Heart left ventricle (tissue), 16 donors: Measurements from ENCODE around the gene SMIM8. TPM values are rescaled to one million over a fixed set of nuclear protein-coding genes. Genes with fewer than 3 reads are reported as not detected.
"Not testable (repeated sequence)": the region's sequence is repeated elsewhere in the genome, so short reads cannot be mapped to it uniquely, and the experiment has no call there.

ENCODE experiments used
- ATAC-seq, 4 donors: fragments of 200-7000 bp; cut with Tn5 transposase; one replicate each; pipeline ENCODE4 v1.9.1; 2020 to 2022; ENCODE audit warnings: moderate library complexity in 4 of 4, mild to moderate bottlenecking in 3 of 4, moderate number of reproducible peaks in 1 of 4
- DNase-seq, 5 donors: peaks; one replicate each; pipeline ENCODE4 v3.0.0-alpha.2; 2020
- H3K27ac ChIP-seq, 12 donors: fragments of 200-600 bp; sonication (generic) in 4 of 12; one replicate each; pipeline versions ENCODE4 v1.5.0 to v1.8.0; 2016 to 2022; ENCODE audit warnings: mild to moderate bottlenecking in 2 of 12
- H3K27me3 ChIP-seq, 9 donors: fragments of 200-600 bp; sonication (generic) in 2 of 9; one replicate each; pipeline versions ENCODE4 v1.5.1 to v1.8.0; 2016 to 2022; ENCODE audit warnings: mild to moderate bottlenecking in 3 of 9
- H3K36me3 ChIP-seq, 9 donors: fragments of 200-600 bp; sonication (generic) in 2 of 9; one replicate each; pipeline versions ENCODE4 v1.5.0 to v1.8.0; 2018 to 2022; ENCODE audit warnings: mild to moderate bottlenecking in 2 of 9
- H3K4me1 ChIP-seq, 12 donors: fragments of 200-600 bp; sonication (generic) in 4 of 12; one replicate each; pipeline versions ENCODE4 v1.5.0 to v1.8.0; 2016 to 2022; ENCODE audit warnings: mild to moderate bottlenecking in 3 of 12
- H3K4me3 ChIP-seq, 12 donors: fragments of 200-600 bp; sonication (generic) in 4 of 12; one replicate each; pipeline versions ENCODE4 v1.5.0 to v1.8.0; 2017 to 2022; ENCODE audit warnings: mild to moderate bottlenecking in 9 of 12, moderate library complexity in 4 of 12
- H3K9me3 ChIP-seq, 12 donors: fragments of 200-600 bp; sonication (generic) in 4 of 12; one replicate each; pipeline versions ENCODE4 v1.5.0 to v1.8.0; 2016 to 2022; ENCODE audit warnings: mild to moderate bottlenecking in 1 of 12
- CTCF ChIP-seq, 12 donors: fragments of 200-600 bp; sonication (generic) in 4 of 12; IDR thresholded peaks; one replicate each; pipeline versions ENCODE4 v1.5.0 to v1.8.0; 2018 to 2022; ENCODE audit warnings: antibody characterized with exemption in 12 of 12, mild to moderate bottlenecking in 5 of 12
- POLR2A ChIP-seq, 2 donors: fragments of 450-650 bp; IDR thresholded peaks; one replicate each; pipeline ENCODE4 v1.6.1; 2017; ENCODE audit warnings: antibody characterized with exemption in 2 of 2, mild to moderate bottlenecking in 2 of 2, moderate library complexity in 2 of 2
- WGBS, 4 donors: extraction: QIAGEN DNeasy Blood & Tissue Kit in 2 of 4; methylation state at CpG; one replicate each; pipeline versions ENCODE4 v1.1.5 to v1.1.7; 2013 to 2018; 5-methylcytosine and 5-hydroxymethylcytosine counted together
- intact Hi-C, 10 donors: fragments of 100-400 bp; cut with DNase I; formaldehyde crosslinking; loops; one replicate each; pipeline versions ENCODE4 v1.11.1 to v1.14.2; 2022
- polyA plus RNA-seq, 2 donors: library from polyadenylated mRNA; stranded (reverse); fragments of 200-250 nt; gene quantifications; one replicate each; pipeline ENCODE4 v1.2.3, GENCODE V29; 2013
- total RNA-seq, 9 donors: library from RNA; depleted of rRNA in 2 of 9; stranded (reverse); fragments of >200 nt in 2 of 9; fragmentation: NEBNext Ultra II Directional in 3 of 9; extraction: Animal tissue kit (Norgen Biotek cat#: 25700) in 3 of 9; gene quantifications; one replicate each; pipeline versions ENCODE4 v1.1.0 to v1.2.4, GENCODE V29; 2016 to 2023
- donor health status: ischemic (EF 13 %, LVEDD 7.1; RV severe dilation, severe dysfunction).
- donor health status: healthy with polysubstance abuse.
- donor health status: DM: no; HTN: yes; CAD: no.
- donor health status: DM: no; HTN: no; CAD: no.
- donor health status: ischemic (EF 25% LVEDD 6.9; RV normal size, moderate dysfunction).
- donor health status: ischemic (EF 25% LVEDD 5.7; RV mildly dilated, moderate dysfunction).
- donor health status: healthy.
- donor health status: DM: yes; HTN: yes; CAD: no.
- donor health status: ischemic (EF 35%, LVEDD 5.7; RV mildly dilated, moderate dysfunction).
- donor health status: nonischemic (EF 11% LVEDD 7.7; RV severe dilation, severe dysfunction).
- donor health status: DM: yes; HTN: yes; CAD: no.
- donor health status: PGD.
- donor health status: ischemic (EF 29% LVEDD 5.4; RV normal size, mild dysfunction).
- donor health status: nonischemic (EF 23%, LVEDD 6.1; RV moderate dilation, normal function).

The SMIM8 gene
- total and polyA plus RNA-seq, 11 donors: 5.9 to 17.5 (median 9.0) TPM

- ATAC-seq: no peak
- intact Hi-C loops: no loop called here
- Histone ChIP-seq H3K4me3 (no peak overlapping the region), H3K4me1 (no peaks in the 10 kb centered on the region), H3K9me3 (no peaks in the 10 kb centered on the region), H3K36me3 (no peaks in the 10 kb centered on the region), H3K27ac (no peak overlapping the region), H3K27me3 (peaks cover 0 to 5% (median 0%) of the 10 kb centered on the region in 9 donors)
- TF ChIP-seq POLR2A (IDR thresholded peaks at IDR 0.05) (no peak), CTCF (IDR thresholded peaks at IDR 0.05) (no peak)
- WGBS, 4 donors: 82 to 92% (median 87%) methylated on average over 4 of the region's 4 CpGs
- no peak for DNase-seq
Measured at GRCh38 chr6:87293526-87293925, 28.9 kb upstream of the SMIM8 start.

GRCh38 chr6:87297119-87297518 lies 25.3 kb upstream of the SMIM8 start:
- Histone ChIP-seq H3K4me1 (no peaks in the 10 kb centered on the region), H3K27ac (no peak overlapping the region), H3K9me3 (no peaks in the 10 kb centered on the region), H3K4me3 (no peak overlapping the region), H3K36me3 (no peaks in the 10 kb centered on the region), H3K27me3 (peaks cover 0 to 5% (median 0%) of the 10 kb centered on the region in 9 donors)
- intact Hi-C loops: no loop called here
- WGBS, 4 donors: 66 to 76% (median 70%) methylated on average over 1 of the region's 1 CpG
- TF ChIP-seq POLR2A (IDR thresholded peaks at IDR 0.05): no peak
- ATAC-seq (no peak), DNase-seq (no peak)

GRCh38 chr6:87301277-87301676 lies 21.1 kb upstream of the SMIM8 start:
- H3K4me3 ChIP-seq, H3K36me3 ChIP-seq, intact Hi-C loops, ATAC-seq, H3K4me1 ChIP-seq, H3K9me3 ChIP-seq, H3K27me3 ChIP-seq, DNase-seq, H3K27ac ChIP-seq: not testable (repeated sequence)
- WGBS, 4 donors: 73 to 84% (median 79%) methylated on average over 8 to 9 of the region's 9 CpGs

- intact Hi-C loops: no loop called here
- Histone ChIP-seq H3K4me1 (no peaks in the 10 kb centered on the region), H3K27me3 (peaks cover 0 to 2% (median 0%) of the 10 kb centered on the region in 9 donors), H3K4me3 (no peak overlapping the region), H3K27ac (no peak overlapping the region), H3K9me3 (peaks cover 0 to 10% (median 0%) of the 10 kb centered on the region in 12 donors), H3K36me3 (no peaks in the 10 kb centered on the region)
- ATAC-seq (no peak), DNase-seq (no peak)
- no peak for TF ChIP-seq CTCF (IDR thresholded peaks at IDR 0.05)
- no peak for TF ChIP-seq POLR2A (IDR thresholded peaks at IDR 0.05)
- WGBS, 4 donors: 58 to 73% (median 68%) methylated on average over 4 of the region's 4 CpGs
Measured at GRCh38 chr6:87308970-87309369, 13.4 kb upstream of the SMIM8 start.

GRCh38 chr6:87312860-87313259 lies 9.5 kb upstream of the SMIM8 start:
- TF ChIP-seq CTCF (IDR thresholded peaks at IDR 0.05) (no peak), POLR2A (IDR thresholded peaks at IDR 0.05) (no peak)
- 0 to 11% (median 4%) methylated on average over 1 of the region's 1 CpG for WGBS, 4 donors
- no peak overlapping the region for H3K4me3 ChIP-seq
- intact Hi-C loops: no loop called here
- H3K9me3 ChIP-seq: no peaks in the 10 kb centered on the region
- no peak overlapping the region for H3K27ac ChIP-seq
- no peak for ATAC-seq
- H3K4me1 ChIP-seq: no peaks in the 10 kb centered on the region
- H3K36me3 ChIP-seq: no peaks in the 10 kb centered on the region
- no peak for DNase-seq
- H3K27me3 ChIP-seq: peaks cover 0 to 8% (median 0%) of the 10 kb centered on the region in 9 donors
